ENCODE results near the gene SLC39A10. TPM values are rescaled to one million over a fixed set of nuclear protein-coding genes. Genes with fewer than 3 reads are reported as not detected.

Gene SLC39A10
- total and polyA plus RNA-seq, 9 of the 15 experiments (the other 6 are each of a cell fraction or from before 2014, with no cell fraction given) = 12.5 to 40.1 (median 23.1) TPM

DNA sequence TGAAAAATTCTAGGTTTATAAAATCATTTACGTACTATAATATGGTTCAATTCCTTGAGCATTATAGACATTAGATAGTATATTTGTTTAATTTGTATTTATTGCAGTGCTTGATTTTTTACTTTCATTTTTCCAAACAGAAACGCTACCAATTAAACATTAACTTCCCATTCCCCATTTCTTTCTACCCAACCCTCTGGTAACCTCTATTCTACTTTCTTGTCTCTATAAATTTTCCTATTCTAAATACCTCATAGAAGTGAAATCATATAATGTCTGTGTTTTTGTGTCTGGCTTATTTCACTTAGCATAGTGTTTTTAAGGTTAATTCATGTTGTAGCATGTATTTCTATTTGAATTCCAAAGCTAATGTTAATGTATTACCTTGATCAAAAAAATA, 11.6 kb upstream of the SLC39A10 start:
- no peak overlapping the region for H3K9ac ChIP-seq (ENCODE audit: insufficient read depth in 1 of 2, low read depth in 2 of 2, low read length in 2 of 2)
- TF ChIP-seq MAZ (CRISPR knock-in tag; conservative IDR thresholded peaks at IDR 0.05 in 1 of 2, IDR thresholded peaks at IDR 0.05 in 1 of 2) = no peak
- no peak for TF ChIP-seq ZNF785 (CRISPR knock-in tag; IDR thresholded peaks at IDR 0.05)
- TF ChIP-seq ZNF75A (CRISPR knock-in tag; IDR thresholded peaks at IDR 0.05) = no peak
- no peak for TF ChIP-seq ZNF507 (tag; conservative IDR thresholded peaks at IDR 0.05)
- TF ChIP-seq ZZZ3 (IDR thresholded peaks at IDR 0.05) = no peak
- BruUV-seq (replicated peaks) = no TSS peak
- no peak overlapping the region for H3K4me2 ChIP-seq (ENCODE audit: insufficient read depth, low read length)
- H3K27me3 ChIP-seq (ENCODE audit: control insufficient read depth in 2 of 2, insufficient read depth in 2 of 2, low read length in 2 of 2) = no peaks in the 10 kb centered on the region
- no peaks in the 10 kb centered on the region for H3K9me1 ChIP-seq (ENCODE audit: control insufficient read depth, insufficient read depth, low read length)
- no peak overlapping the region for H3K27ac ChIP-seq (ENCODE audit: extremely low read depth, low read depth, low read length)
- H3K4me1 ChIP-seq (replicated peaks in 1 of 2; ENCODE audit: control insufficient read depth in 2 of 2, insufficient read depth in 2 of 2, low read length in 2 of 2) = peaks cover 4 to 14% of the 10 kb centered on the region in 2 experiments; a peak in 3 of 5 replicates
- H3K79me2 ChIP-seq (ENCODE audit: control insufficient read depth, insufficient read depth, low read length) = no peaks in the 10 kb centered on the region
- no peak for ATAC-seq
- H3K9me3 ChIP-seq (replicated peaks; ENCODE audit: control insufficient read depth, insufficient read depth, low read depth, low read length) = no peaks in the 10 kb centered on the region
- in situ Hi-C loops (cut with MboI) (no loop called here), intact Hi-C loops (cut with micrococcal nuclease) (no loop called here)
- H3K4me3 ChIP-seq = no peak overlapping the region
- no peak for DNase-seq (ENCODE audit: extremely low read depth in 1 of 4, low spot score in 3 of 4)
- WGBS (ENCODE audit: insufficient coverage, low coverage, missing lambda C conversion rate) = 82% methylated on average over 2 of the region's 2 CpGs
- ChIA-PET CTCF (ENCODE audit: low intra/inter-chr PET ratio) (no interaction called here), POLR2A (no interaction called here)
- H3K36me3 ChIP-seq (ENCODE audit: control insufficient read depth, insufficient read depth, low read length) = no peaks in the 10 kb centered on the region
- FAIRE-seq = no peak
- H4K20me1 ChIP-seq (replicated peaks; ENCODE audit: control insufficient read depth, insufficient read depth, low read length) = no peaks in the 10 kb centered on the region
- H2AFZ ChIP-seq (ENCODE audit: low read depth, low read length) = 0 out of 2 replicates have a peak overlapping the region, but pooled peaks have one; percentile 94

DNA sequence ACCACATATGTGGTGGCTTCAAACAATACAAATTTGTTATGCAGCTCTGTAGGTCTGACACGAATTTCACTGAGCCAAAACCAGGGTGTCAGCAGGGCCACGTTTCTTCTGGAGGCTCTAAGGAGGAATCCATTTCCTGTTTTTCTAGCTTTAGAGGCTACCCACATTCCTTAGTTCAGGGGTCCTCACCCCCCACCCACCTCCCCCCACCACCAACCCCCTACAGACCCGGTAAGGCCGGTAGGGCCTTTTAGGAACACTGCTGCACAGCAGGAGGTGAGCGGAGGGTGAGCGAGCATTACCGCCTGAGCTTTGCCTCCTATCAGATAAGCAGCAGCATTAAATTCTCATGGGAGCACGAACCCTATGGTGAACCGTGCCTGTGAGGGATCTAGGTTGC, 10.6 kb upstream of the SLC39A10 start:
- no peak overlapping the region for H3K4me3 ChIP-seq
- H3K36me3 ChIP-seq (ENCODE audit: control insufficient read depth, insufficient read depth, low read length) = no peaks in the 10 kb centered on the region
- no peaks in the 10 kb centered on the region for H3K9me1 ChIP-seq (ENCODE audit: control insufficient read depth, insufficient read depth, low read length)
- FAIRE-seq (peak; percentile 91), ATAC-seq (peak; percentile 92), DNase-seq (ENCODE audit: extremely low read depth in 1 of 4, low spot score in 3 of 4) (peak; percentile 6 to 74 (median 20))
- ChIA-PET CTCF (ENCODE audit: low intra/inter-chr PET ratio) (no interaction called here), POLR2A (interaction anchor here (1.0 kb wide), 1 partner anchor 9 kb away, joined by 3 read pairs; no protein-coding TSS in a partner anchor)
- no TSS peak for BruUV-seq (replicated peaks)
- 2% methylated on average over 9 of the region's 9 CpGs for WGBS (ENCODE audit: insufficient coverage, low coverage, missing lambda C conversion rate)
- H2AFZ ChIP-seq (ENCODE audit: low read depth, low read length) = peak overlapping the region; percentile 94
- no peaks in the 10 kb centered on the region for H3K79me2 ChIP-seq (ENCODE audit: control insufficient read depth, insufficient read depth, low read length)
- H3K27me3 ChIP-seq (ENCODE audit: control insufficient read depth in 2 of 2, insufficient read depth in 2 of 2, low read length in 2 of 2) = no peaks in the 10 kb centered on the region
- intact Hi-C loops (cut with micrococcal nuclease) (no loop called here), in situ Hi-C loops (cut with MboI) (no loop called here)
- H3K4me2 ChIP-seq (ENCODE audit: insufficient read depth, low read length) = peak overlapping the region; percentile 74
- H3K9me3 ChIP-seq (replicated peaks; ENCODE audit: control insufficient read depth, insufficient read depth, low read depth, low read length) = no peaks in the 10 kb centered on the region
- H3K9ac ChIP-seq (ENCODE audit: insufficient read depth in 1 of 2, low read depth in 2 of 2, low read length in 2 of 2) = peak overlapping the region; percentile 66 to 81; a peak in 3 of 4 replicates
- H3K27ac ChIP-seq (ENCODE audit: extremely low read depth, low read depth, low read length) = peak overlapping the region; percentile 74
- H4K20me1 ChIP-seq (replicated peaks; ENCODE audit: control insufficient read depth, insufficient read depth, low read length) = no peaks in the 10 kb centered on the region
- peaks cover 4 to 14% of the 10 kb centered on the region in 2 experiments; a peak in 3 of 5 replicates for H3K4me1 ChIP-seq (replicated peaks in 1 of 2; ENCODE audit: control insufficient read depth in 2 of 2, insufficient read depth in 2 of 2, low read length in 2 of 2)
- TF ChIP-seq, protein P1, sequence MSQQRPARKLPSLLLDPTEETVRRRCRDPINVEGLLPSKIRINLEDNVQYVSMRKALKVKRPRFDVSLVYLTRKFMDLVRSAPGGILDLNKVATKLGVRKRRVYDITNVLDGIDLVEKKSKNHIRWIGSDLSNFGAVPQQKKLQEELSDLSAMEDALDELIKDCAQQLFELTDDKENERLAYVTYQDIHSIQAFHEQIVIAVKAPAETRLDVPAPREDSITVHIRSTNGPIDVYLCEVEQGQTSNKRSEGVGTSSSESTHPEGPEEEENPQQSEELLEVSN (IDR thresholded peaks at IDR 0.05; ENCODE audit: borderline replicate concordance in 1 of 2, extremely low read depth in 1 of 2, insufficient read depth in 1 of 2, insufficient read length in 1 of 2, low read depth in 1 of 2, low read length in 1 of 2, poor library complexity in 1 of 2, severe bottlenecking in 1 of 2) = peak; percentile 18 to 65

Measured in K562 (cell line).